ENCODE results near the gene PDCD2L. TPM values are rescaled to one million over a fixed set of nuclear protein-coding genes. Genes with fewer than 3 reads are reported as not detected.
A peak's percentile ranks its signal among the peaks of the same experiment; 100 is the strongest.
"Not testable (repeated sequence)": the region's sequence is repeated elsewhere in the genome, so short reads cannot be mapped to it uniquely, and the experiment has no call there.

The PDCD2L gene, protein sequence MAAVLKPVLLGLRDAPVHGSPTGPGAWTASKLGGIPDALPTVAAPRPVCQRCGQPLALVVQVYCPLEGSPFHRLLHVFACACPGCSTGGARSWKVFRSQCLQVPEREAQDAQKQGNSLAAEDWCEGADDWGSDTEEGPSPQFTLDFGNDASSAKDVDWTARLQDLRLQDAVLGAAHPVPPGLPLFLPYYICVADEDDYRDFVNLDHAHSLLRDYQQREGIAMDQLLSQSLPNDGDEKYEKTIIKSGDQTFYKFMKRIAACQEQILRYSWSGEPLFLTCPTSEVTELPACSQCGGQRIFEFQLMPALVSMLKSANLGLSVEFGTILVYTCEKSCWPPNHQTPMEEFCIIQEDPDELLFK
- total RNA-seq = 5.7 TPM

DNA sequence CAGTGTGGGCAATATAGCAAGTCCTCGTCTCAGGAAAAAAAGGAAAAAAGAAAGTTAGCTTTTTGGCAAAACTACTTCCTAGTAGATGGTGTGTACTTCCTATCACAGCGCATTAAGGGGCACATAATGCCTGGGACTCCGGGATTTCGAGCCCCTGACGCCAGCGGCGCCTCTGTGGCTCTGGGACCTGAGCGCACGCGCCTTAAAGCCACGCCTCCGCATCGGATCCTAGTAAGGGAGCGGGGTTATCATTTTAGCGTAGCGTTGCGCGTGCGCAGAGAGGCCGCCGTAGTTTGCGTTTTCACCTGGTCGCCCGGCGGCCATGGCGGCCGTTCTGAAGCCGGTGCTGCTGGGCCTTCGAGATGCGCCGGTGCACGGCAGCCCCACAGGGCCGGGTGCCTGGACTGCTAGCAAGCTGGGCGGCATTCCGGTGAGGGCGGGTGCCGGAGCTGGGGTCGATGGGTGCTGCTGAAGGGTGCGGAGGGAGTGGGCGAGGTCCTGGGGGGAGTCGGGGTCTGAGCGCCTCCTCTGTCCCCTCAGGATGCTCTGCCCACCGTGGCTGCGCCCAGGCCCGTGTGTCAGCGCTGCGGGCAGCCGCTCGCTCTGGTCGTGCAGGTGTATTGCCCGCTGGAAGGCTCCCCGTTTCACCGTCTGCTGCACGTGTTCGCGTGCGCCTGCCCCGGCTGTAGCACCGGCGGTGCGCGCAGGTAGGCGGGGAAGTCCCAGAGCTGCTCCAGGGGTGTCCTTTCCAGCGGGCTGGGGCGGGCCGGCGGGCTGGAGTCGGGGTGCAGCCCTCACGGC is at the start of gene PDCD2L:
PDCD2L (plus strand) TSS at position 291 of the 801 bp plus-strand sequence; CDS start at position 323, 32 bp downstream.
- peak; percentile 94 for DNase-seq (ENCODE audit: low spot score)

DNA sequence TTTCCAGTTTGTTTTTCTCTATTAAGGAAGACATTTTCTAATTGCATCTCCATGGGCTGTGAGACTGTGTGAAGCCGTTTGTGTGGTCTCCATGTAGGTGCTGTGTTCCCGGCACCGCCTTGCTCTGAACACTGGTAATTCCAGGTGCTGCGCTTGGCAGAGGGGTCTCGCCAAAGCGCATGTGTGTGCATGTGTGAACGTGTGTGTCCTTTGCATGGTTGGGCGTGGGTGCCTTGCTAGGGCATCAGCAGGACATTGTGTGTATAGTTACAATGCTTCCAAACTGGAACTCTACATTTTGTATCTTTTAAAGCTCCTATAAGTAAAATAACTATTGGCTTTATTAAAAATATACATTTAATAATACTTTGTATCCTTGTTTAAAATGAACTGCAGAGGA is 49.0 kb upstream of the PDCD2L start:
- no peak for DNase-seq (ENCODE audit: low spot score)

DNA sequence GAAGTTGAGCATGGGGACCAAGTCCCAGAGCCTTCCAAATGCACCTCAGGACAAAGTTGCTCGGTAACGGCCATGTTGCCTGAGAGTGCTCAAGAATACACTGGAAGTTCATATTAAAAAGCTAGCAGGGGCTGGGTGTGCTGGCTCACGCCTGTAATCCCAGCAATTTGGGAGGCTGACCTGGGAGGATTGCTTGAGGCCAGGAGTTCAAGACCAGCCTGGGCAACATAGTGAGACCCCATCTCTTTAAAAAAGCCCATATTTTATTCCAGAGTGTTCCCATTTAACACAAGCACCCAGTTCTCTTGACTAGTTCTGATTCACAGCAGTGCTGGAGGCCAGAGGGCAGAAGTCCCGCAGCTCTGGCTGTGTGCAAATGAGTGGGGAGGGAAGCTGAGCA is 47.3 kb upstream of the PDCD2L start:
- no peak for DNase-seq (ENCODE audit: low spot score)

DNA sequence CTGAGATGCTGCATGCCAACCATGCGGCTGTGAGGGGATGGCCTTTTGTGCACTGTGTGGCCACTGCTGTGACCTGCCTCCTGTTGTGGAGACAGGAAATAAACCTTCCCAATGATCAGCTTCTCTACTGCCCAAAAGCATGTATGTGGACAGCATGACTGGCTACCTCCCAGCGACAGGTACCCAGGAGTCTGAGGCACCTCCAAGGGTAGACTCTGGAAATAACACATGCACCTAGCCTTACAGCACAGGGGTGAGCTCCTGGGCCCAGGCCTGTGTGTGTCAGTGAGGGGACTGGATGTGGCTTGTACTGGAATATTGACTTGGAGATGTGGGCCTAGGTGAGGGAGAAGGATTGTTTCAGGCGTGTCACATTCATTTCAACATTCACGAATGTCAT is 46.8 kb upstream of the PDCD2L start:
- DNase-seq (ENCODE audit: low spot score) = no peak

DNA sequence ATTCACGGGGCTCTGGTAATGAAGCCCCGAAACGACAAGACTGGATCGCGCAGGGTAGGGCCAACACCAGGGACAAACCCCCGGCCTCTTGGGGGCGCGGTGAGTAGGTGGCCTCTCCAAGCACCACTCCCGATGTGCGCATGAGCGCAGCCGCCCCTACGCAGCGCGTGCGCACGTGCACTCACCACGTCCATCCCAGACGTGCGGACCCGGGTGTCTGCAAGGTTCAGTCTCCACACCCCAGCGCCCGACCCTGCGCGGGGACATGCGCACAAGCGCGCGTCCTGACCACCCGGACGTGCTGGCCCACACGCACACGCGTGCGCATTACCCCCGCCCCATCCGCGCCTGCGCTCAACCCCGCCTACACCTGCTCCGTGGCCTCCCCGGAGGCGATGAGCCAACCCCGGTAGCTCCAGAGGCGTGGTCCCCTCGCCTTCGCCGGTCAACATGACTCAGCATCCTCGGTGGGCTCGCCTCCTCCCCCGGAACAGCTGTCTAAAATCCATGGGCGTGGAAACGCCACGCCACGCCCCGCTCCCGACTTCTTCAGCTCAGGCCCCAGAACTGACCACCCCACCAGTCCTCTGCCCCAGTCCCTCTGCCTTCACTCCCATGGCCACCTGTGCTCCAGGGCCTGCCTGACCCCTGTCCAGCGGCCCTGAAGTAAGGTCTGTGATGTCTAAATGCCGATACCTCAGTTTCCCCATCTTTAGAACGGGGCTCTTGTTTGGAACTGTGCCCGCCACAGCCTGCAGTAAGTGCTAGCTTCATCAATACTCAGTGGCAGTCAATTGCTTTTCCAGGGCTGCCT is 44.9 kb upstream of the PDCD2L start:
- peak; percentile 97 for DNase-seq (ENCODE audit: low spot score)

DNA sequence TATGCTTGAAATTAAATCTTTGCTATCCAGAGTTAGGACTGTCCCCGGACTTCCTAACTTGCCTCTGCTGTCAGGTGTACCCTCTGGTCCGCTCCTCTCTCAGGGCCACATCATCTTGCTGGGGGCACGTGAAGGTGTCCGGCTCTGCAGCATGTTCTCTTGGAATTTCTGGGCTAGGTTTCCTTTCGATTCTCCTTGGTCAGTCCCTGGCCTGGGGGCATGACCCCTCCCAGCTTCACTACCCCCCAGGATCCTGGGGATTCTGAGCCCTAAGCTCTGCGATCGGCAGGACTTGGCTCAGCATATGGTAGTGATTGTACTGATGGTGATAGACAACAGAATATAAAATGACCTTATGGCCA is 44.3 kb upstream of the PDCD2L start:
- DNase-seq (ENCODE audit: low spot score) = no peak

DNA sequence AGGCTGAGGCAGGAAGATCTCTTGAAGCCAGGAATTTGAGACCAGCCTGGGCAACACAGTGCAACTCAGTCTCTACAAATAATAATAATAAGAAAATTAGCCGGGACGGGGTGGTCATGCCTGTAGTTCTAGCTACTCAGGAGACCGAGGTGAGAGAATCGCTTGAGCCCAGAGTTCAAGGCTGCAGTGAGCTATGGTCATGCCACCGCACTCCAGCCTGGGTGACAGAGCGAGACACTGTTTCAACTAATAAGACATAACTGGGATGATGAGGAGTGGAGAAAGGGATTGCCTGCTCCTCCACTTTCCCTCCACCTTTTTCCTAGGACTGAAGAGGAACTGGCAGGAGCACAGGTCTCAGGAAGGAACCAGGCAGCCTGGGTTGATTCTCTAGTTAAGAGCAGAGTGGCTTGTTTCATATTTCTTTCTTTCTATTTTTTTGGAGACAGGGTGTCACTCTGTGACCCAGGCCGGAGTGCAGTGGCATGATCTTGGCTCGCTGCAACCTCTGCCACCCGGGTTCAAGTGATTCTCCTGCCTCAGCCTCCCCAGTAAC is 43.8 kb upstream of the PDCD2L start:
- DNase-seq (ENCODE audit: low spot score) = no peak

DNA sequence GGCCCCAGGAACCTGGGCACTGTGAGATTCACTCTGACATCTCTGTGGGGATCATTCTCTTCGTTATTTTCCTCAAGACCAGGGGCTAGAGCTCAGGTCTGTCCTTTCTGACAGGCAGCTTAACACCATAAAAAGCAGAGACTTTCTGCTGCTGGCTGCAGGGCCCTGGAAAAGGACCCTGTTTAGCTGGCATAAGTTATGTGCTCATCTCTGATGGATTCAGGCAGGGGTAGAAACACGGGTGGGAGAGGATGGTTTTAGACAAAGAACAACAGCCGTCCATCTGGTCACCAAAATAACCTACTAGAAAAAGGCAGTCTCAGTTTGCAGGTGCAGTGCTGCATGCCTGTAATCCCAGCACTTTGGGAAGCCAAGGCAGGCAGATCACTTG is 41.5 kb upstream of the PDCD2L start:
- no peak for DNase-seq (ENCODE audit: low spot score)

DNA sequence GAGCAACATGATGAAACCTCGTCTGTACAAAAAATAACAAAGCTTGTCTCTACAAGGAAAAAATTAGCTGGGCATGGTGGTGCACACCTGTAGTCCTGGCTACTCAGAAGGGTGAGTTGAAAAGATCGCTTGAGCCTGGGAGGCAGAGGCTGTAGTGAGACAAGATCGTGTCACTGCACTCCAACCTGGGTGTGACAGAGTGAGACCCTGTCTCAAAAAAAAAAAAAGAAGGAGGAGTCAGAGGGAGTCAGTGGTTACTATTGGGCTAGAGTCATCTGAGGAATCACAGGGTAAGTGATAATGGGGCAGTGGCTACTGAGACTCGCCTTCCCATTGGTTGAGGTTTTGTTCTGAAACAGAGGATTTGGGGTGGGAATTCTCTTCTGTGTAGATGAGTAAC is 41.1 kb upstream of the PDCD2L start:
- DNase-seq (ENCODE audit: low spot score) = no peak

DNA sequence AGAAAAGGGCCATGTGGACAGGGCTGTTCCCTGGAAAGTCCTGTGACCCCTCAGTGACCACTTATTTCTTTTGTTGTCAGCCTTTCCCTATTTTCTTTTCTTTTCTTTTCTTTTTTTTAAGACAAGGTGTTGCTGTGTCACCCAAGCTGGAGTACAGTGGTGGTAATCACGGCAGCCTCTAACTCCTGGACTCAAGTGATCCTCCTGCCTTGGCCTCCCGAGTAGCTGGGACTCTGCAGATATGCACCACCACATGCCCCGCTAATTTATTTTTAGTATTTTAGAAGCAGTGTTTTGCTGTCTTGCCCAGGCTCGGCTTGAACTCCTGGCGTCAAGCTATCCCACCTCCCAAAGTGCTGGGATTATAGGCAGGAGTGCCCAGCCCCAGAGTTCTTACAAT is 40.3 kb upstream of the PDCD2L start:
- no peak for DNase-seq (ENCODE audit: low spot score)

DNA sequence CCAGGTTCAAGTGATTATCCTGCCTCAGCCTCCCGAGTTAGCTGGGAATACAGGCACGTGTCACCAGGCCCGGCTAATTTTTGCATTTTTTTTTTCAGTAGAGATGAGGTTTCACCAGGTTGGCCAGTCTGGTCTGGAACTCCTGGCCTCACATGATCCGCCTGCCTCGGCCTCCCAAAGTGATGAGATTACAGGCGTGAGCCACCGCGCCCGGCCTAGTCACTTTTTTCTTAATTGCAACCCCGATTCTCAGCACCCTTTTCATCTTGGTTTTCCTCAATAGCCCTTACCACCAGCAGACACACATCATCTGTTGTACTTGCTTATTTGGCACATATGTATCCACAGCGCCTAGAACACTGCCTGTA is 39.8 kb upstream of the PDCD2L start:
- no peak for DNase-seq (ENCODE audit: low spot score)

DNA sequence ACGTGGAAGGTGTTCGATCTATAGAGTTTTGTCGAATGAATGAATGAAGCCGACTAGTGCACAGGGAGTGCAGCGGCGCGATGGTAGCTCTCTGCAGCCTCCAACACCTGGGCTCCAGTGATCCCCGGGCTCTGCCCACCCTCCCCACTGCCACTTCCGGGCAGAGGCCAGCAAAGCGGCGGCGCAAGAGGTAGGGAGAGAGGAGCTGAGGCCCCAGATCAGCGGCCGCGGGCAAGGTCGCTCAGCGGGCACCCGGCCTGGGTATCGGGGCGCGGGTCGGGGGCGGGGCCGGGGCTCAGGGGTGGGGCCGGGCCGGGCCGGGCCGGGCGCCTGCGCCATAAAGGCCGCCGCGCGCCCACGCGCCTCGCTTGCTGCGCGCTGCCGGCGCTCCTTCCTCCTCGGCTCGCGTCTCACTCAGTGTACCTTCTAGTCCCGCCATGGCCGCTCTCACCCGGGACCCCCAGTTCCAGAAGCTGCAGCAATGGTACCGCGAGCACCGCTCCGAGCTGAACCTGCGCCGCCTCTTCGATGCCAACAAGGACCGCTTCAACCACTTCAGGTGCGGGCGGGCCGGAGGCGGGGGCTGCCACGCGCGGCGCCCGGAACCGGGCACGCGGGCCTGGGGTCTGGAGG is 39.3 kb upstream of the PDCD2L start, which contains the start of gene GPI:
GPI (plus strand) TSS at position 367 of the 633 bp plus-strand sequence; CDS start at position 438, 71 bp downstream.
- DNase-seq (ENCODE audit: low spot score) = peak; percentile 57

DNA sequence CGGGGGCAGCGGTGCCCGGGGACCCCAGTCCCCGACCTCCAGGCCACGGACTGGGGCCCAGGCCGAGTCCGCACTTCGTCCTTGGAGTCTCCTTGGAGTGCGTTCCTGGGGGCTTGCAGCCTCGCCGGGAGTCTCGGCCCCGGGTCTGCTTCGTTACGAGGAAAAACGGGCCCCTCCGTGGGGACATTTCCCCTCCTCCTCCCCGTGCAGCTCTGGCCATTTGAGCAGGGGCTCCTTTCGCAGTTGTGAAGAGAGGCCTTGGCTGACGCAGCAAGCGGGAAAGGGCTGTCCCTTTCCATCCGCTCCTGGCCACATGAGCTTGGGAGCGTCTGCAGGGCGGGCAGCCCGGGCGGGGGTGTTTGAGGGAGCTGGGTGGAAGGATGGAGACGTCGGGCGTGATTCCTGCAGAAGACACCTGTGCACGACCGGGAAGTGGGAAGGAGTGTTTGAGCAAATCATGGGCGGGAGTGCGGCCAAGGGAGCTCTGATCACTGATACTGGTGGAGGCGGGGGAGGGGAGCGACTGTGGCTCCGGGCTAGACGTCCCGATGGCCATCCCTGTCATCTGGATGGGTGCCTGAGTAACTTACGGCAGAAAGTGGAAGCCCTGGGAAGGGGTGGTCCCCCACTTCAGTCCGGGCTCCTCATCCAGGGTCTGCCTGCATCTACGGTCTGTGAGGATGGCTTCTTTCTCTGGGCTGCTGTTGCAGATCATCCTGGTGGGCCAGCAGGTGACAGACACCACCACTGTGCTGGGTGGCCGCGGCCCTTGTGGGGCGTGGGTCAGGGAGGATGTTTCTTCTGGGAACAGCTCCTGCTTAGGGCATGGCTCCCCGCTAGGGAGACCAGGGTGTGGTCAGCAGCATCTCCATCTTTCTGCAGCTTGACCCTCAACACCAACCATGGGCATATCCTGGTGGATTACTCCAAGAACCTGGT is 38.5 kb upstream of the PDCD2L start:
- peak; percentile 51 for DNase-seq (ENCODE audit: low spot score)

DNA sequence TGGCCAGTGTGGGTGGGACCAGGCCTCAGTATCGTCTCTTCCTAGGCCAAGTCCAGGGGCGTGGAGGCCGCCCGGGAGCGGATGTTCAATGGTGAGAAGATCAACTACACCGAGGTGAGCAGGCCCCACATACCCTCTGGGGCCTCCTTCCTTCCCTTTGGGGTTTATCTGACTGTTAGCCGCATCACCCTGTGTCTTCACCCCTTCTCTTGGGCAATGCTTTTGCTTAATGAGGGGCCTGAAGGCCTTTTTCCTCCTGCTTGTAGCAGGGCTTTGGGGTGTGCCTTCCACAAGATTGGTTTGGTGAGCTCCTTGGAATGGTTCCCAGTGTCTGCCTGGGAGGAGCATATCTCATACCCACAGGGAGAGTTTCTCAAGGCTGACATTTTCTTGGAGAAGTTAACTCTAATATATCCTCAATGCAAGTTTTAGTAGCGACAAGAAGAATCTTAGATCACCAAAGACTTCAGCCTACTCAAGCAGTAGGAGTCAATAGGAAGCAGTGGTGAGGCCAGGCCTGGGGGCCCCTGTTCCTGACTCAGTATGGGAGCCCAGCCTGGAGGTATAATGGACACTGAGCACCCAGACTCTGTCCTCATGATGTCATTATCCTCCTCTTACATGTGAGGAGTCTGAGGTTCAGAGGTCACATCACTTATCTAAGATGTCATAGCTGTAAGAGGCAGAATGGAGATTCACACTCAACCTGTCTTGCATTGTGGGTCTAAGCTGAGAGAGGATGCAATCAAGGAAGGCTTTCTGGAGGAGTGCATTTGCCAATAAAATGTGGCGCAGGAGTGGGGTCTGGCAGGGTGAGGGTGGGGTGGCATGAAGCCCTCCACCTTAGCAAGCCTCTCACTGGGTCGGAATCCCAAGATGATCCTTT is 37.2 kb upstream of the PDCD2L start:
- DNase-seq (ENCODE audit: low spot score) = no peak

DNA sequence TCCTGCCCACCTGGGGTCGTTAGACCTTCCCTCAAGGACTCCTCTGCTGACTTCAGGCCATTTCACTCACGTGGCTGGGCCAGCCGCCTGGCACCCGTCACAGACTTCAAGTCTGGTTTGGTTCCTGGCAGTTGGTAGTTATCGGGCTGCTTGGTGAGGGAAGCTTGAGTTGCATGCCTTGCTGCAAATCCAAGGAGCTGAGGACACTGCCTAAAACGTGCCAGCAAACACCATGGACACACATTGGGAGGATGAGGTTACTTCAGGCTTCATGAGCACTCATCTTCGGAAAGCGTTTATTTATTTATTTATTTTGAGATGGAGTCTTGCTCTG is 36.6 kb upstream of the PDCD2L start:
- DNase-seq (ENCODE audit: low spot score) = no peak

DNA sequence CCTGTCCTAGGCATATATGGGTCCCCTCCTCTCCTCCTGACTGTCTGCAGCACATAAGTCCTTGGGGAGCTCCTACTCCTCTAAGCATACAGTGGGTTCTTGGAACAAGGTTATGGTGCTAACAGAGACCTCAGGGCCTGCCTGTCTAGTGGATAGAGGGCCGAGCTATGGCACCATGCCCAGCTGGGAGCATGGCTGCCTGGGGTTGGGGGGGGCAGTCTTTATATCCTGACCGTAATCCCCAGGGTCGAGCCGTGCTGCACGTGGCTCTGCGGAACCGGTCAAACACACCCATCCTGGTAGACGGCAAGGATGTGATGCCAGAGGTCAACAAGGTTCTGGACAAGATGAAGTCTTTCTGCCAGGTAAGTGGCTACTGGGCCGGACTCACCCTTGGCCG is 35.9 kb upstream of the PDCD2L start:
- DNase-seq (ENCODE audit: low spot score) = no peak

DNA sequence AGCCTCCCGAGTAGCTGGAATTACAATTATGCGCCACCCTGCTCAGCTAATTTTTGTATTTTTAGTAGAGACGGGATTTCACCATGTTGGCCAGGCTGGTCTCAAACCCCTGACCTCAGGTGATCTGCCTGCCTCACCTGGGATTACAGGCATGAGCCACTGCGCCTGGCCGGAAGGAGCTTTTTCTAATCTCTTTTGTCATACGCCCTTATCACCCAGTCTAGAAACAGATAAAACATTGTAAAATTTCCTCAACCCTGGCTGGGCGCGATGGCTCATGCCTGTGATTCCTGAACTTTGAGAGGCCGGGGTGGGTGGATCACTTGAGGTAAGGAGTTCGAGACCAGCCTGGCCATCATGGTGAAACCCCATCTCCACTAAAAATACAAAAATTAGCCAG is 35.0 kb upstream of the PDCD2L start:
- DNase-seq (ENCODE audit: low spot score) = not testable (repeated sequence)

DNA sequence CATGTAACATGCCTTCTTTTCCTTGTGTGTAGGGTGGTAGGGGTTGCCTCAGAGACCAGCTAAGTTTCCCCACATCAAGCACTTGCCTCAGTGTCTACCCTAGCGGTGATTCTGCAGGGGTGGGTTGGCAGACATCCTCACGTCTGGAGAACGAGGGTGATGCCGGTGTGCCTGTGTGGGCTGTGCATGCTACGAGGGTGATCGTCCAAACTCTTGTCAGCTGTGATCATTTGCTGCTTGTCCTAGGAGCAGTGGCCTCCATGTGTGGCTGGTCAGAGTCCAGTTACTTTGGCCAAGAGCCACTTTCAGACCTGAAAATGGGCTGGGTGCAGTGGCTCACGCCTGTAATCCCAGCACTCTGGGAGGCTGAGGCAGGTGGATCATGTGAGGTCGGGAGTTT is 34.1 kb upstream of the PDCD2L start:
- peak; percentile 57 for DNase-seq (ENCODE audit: low spot score)

DNA sequence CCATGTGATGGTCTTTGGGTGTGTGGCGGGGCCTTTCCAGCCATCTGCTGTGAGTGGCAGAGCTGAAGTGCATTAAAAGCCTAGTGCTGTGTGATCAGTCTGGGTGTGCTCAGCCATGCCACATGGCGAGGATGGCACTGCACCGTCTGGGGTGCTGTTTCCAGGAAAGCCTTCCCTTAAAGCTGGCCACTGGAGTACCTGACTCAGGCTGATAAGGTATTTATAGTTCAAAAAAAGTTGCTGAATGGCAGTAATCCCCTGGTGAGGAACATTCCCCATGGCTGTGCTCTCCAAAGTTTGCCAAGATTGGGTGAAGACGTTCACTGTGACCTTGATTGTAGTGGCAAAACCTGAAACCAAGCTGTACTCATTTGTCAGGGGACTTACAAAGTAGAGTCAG is 33.2 kb upstream of the PDCD2L start:
- DNase-seq (ENCODE audit: low spot score) = no peak

Measured in mucosa of gallbladder (tissue), 1 donor.